GM18868 (cell line): ENCODE measurements around the gene CTCFL.

Experiments used
- ATAC-seq: cut with Tn5 transposase; IDR thresholded peaks from one replicate; pipeline ENCODE4 v1.9.1; 2021; ENCODE audit warnings: mild to moderate bottlenecking, moderate library complexity; ENCODE audit not compliant: unreplicated experiment

CTCFL gene

DNA sequence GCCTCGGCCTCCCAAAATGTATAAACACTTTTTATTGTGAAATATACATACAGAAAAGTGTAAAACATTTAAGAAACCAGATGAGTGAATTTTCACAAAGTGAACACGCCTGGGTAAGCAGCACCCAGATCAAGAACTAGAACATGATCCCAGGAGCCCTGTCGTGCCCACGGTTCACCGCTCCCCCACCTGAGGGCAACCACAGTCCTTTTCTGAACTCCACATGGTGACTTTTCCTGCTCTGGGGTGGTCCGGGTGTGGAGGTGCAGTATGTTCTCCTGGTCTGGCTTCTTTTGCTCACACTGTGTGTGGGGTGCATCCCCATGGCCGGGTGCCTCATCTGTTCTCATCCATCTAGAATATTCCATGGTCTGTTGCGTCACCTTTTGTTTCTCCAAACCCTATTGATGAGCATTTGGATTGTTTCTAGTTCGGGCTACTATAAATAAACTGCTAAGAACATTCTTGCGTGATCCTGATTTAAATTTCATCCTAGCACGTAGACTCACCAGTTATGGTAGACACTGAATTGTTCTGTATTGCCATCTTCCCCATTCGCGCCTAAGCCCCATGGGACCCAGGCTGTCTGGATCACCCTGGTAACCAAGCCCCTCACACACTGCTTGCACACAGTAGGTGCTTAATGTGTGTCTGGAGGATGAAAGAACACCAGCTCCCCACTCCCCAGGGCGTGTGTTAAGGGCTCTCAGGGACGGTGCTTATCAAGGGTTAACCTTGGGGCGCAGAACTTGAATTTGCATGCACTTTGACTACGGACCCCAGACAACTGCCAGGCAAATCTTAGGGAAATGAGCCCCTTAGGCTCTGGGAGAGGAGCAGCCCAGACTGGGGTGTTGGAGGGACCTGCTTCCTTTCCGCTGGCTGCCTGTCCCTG, 56.2 kb downstream of the CTCFL start:
- ATAC-seq, result no peak

DNA sequence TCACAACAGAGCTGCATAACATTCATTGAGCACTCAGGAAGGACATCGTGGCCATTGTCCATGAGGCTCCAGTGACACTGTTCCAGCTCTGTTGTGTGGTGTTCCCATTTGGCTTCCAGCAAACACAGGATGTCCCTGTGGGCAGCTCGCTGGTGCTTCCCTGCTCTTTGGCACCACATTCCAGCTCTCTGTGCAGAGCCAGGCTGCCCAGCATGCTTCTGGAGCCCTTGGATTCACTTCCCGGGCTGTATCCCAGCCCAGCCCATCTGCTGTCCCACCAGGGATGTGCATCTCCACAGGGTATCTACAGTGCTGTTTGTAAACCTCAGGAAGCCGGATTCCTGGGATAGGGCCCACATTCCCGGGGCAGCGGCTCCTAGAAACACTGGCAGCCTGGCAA, 57.2 kb downstream of the CTCFL start:
- no peak for ATAC-seq

DNA sequence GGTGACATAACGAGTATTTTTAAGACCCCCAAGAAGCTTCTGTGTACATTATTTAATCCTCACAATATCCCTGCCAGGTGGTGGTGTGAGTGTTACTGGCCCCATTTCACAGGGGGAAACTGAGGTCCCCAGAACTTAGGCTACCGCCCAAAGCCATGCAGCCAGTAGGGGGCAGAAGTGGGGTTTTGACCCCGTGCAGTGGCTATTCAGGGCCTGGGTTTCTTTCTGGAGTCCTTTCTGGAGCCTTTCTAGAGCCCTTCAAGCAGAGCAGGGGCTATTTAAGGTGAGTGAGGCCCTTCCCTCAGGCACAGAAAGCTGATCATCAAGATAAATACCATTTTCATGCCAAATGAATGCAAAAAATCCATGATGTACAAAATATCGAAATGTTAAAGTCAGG, 59.0 kb downstream of the CTCFL start:
- ATAC-seq, result no peak

DNA sequence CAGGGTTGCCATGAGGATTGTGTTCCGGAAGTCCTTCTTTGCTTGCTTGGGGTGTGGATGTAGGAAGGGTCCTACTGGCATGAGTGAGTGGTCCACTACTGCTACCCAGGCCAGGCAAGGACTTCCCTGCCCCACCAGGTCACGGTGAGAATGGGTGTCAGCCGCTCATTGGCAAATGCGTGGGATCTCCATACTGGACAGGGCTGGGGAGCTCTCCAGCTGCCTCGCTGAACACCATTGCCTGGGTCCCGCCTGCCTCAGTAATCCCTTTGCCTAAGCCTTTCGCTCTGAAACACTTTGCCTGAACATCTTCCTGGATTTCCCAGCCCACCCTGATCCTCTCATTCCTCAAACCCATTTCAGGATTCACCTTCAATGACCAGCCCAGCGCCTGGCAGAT, 59.5 kb downstream of the CTCFL start:
- ATAC-seq, result no peak

DNA sequence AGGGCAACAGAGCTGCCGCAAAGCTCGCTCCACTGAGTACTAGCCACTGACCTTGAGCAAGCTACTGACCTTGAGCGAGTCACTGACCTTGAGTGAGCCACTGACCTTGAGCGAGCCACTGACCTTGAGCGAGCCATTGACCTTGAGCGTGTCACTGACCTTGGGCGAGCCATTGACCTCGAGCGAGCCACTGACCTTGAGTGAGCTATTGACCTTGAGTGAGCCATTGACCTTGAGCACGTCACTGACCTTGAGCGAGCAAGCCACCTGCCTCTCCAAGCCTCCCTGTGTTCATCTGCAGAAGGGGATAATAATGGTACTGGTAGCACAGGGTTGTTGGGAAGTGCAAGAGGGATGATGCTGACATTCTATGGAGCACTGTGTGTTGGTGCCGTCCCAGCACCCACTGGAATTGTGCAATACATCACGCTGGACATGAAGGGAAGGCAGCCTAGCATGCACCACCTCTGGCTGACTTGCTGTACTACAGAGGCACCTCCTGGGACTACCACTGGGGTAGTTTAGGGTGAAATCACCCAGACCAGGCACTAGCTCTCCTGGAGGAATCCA, 60.2 kb downstream of the CTCFL start:
- ATAC-seq, result peak; percentile 32

DNA sequence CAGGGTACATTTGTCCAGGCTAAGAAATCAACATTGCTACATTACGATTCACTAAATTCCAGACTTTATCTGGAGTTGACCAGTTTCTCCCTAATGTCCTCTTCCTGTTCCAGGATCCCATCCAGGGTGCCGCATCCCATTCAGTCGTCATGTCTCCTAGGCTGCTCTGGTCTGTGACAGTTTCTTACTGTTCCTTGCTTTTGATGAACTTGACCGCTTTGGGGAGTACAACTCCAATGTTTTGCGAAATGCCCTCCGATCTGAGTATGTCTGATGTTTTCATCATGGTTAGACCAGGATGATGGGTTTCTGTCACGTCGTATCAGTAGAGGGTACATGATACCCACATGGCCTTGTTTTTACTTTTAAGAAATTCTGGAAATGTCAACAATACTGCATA, 62.2 kb downstream of the CTCFL start:
- ATAC-seq, result no peak

DNA sequence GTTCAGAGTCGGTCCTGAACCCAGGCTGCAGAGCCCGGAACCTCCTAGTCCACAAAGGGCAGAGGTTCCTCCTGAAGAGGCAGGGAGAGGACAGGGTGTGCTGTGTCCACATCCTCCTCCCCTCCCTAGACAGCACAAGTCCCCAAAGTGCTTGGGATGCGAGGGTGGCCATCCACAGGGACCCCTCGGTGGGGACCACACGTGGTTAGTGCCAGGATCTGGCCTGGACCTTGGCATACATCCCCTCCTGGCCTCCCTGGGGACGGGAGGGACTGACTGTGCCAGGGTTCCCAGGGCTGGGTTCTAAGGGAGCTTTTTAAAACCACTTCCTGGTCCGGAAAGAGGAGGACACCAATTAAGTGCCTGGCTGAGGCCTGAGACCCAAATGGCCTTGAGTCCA, 63.2 kb downstream of the CTCFL start:
- ATAC-seq, result no peak

DNA sequence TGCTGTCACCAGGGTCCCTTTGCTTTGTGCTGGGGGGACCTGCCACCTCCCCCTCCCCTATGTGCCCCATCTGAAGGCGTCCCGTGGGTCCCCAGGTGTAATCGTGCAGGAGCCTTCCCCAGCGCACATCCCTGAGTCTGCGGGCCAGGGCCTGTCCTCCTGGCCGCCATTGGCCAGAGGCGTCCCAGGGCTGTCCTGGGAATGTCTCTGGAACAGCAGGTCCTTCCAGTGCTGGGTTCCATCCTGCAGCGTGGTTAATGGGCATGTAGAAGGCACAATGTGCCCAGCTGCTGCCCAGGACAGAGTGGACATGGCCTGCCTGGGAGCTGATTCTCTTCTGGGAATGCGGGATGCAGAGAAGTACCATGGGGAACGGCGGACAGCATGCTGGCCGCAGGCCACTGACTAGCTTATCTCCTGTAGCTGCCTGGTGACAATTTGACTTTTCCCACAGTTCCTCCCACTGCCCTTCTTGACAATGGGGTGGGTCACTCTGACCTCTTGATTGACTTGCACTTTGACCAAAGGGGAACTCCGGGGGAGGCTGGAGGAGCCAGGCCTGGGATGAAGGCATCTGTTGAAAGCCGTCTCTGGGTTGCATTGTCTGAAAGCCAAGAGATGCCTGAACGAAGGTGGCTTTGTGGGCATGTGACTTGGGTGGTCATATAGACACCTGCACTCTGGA, 64.0 kb downstream of the CTCFL start:
- ATAC-seq, result no peak

DNA sequence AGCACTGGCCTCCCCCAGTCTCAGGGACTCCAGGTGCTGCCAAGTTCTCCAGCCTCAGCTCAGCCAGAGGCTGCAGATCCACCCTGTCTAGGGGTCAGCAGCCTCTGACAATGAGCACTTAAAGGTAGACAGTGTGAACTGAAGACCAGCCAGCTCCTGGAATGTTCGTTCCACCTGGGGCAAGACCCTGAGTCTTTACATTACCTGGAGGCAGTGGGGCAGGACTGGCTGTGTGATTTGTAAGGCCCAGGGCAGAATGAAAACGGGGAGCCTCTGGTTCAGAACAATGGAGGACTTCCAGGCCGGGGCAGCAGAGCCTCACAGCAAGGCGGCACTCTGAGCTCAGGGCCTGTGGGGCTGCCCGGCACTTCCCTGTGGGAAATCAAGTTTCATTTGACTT, 65.0 kb downstream of the CTCFL start:
- ATAC-seq, result no peak

DNA sequence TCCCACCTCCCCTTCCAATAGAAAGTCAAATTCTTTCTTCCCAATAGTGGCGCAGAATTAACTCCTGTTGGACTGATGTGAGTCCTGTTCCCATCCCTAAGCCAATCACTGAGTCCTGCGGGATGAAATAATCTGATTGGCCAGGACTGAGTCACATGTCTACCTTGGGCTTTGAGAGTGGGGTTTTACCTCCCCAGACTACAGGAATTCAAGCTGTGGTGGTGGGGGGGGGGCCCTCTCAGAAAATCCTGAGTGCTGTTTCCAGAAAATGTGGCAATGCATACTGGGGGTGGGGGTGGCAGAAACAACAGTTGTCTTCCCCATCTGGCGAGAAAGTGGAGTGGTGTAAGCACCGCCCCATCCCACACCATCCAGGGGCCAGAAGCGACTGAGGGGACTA, 65.7 kb downstream of the CTCFL start:
- no peak for ATAC-seq

DNA sequence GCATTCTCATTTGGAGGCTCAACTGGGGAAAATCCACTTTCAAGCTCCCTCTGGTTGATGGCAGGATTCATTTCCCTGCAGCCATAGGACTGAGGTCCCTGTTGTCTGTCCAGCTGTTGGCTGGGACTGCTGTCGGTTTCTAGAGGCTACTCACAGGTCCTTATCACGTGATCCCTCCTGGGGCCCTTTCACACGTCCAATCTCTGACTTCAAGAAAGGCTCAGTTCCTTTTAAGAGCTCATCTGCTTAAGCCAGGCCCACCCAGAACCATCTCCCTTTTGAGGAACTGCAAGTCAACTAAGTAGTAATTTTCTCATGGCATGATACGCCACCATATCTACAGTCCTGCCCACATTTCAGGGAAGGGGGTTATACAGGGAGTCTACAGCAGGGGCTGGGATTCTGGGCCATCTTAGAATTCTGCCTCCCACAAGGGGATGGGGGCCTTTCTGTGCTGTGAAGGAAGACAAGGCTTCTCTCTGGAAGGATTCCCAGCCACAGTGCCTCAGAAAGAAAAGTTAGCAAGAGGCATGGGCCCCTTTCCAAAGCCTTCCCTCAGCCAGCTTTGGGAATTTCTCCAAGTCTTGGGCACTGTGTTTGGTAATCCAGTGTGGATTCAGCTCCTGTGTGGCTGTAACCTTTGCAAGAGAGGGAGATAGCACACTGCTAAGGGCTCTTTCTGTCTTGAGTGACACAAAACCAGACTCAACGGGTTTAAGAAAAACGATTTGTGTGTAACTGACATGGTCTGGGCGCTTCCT, 66.4 kb downstream of the CTCFL start:
- no peak for ATAC-seq

DNA sequence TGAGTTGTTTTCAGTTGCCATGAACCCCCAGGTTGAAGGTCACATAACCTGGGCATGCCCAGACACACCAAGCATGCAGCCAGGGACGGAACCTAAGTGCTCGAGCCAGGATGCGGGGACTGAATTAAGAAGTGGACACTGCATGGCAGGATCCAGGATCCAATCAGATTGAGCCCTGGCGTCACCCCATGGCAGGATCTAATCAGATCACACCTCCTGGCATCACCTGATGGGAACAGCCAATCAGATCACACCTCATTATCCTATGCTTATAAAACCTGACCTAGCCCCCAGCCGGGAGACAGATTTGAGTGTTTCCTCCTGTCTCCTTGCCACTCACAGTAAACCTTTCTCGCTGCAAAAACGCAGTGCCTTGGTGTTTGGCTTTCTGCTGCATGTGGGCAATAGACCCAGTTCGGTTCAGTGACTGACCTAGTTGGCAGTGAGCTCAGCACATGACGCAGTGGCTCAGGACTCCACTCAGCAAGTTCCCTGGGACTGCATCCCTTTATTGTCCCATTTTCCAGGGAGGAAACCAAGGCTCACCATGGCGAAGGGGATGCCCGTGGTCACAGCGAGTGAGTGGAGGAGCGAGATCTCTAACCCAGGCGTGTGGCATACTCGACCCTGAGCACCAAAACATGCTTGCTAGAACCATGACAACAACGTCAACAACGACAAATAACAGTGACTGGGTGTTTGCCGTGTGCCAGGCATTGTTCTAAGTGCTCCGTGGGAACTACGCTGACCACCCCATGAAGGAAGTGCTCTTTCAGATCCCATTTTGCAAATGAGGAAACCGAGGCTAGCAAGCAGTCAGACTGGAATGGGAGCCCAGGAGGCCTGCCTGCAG, 67.5 kb downstream of the CTCFL start:
- no peak for ATAC-seq

DNA sequence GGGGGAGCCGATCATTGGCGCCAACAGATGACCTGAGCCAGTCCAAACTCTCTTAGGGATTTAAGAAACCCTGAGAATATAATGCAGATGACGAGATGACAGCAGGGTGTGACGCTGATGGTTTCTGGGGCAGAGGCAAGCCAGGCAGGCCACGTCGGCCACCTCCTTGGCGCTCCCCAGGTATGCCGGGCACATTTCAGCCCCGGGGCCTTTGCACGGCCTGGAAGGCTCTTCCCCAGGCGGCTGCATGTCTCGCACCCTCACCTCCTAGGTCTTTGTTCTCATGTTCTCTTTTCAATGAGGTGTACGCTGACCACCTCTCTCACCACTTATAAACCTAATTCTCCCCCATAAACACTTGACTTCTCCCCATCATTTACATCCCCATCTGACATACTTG, 68.8 kb downstream of the CTCFL start:
- no peak for ATAC-seq

DNA sequence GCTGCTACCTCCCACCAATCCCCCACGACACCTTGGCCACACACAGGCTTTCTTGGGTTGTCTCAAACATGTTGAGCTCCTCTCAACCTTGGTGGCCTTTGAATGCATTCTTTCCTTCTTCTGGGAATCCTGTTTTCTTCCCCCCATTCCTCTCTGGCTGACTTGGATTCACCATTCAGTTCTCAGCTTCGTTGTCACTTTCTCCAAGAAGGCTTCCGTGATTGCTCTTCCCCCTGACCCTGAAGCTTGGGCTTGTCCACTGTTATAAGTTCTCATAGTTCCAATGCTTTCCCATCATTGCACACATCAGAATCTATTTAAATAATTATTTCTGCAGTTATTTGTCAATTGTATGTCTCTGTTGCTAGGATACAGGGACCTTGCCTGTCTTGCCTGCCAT, 69.6 kb downstream of the CTCFL start:
- no peak for ATAC-seq

DNA sequence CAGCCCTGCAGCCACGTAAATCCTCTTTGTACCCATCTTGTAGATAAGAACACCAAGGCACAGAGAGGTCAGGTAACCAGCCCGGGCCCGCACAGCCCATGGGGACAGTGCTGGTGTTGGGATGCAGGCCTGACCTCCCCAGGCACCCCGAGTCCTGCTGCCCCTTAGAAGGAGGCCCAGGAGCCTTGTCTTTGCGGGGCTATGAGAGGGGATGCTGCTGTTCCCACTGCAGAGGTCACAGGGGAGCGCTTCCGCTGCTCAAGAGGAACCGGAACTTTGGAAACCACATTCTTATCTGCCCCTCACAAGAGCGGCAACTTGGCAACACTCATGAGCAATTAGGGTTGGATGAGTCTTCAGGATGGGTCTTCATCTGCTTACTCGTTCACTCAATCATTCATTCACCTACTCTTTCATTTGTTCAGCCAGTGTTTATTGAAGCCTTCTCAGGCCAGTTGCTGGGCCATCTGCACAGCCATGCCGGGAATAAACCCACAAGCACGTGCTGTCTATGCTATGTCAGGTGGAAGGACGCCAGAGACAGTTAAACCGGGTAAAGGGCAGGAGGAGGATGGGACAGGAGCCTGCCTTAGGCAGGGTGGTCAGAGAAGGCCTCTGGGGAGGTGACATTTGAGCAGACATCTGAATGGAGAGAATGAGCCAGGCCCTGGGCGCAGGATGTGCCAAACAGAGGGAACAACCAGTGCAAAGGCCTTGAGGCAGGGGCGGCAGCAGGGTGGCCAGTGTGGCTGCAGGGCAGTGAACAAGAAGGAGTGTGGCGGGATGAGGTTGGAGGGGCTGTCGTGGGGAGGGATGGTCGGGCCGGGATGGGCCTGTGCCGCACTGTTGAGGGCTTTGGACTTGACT, 72.9 kb downstream of the CTCFL start:
- ATAC-seq, result no peak

DNA sequence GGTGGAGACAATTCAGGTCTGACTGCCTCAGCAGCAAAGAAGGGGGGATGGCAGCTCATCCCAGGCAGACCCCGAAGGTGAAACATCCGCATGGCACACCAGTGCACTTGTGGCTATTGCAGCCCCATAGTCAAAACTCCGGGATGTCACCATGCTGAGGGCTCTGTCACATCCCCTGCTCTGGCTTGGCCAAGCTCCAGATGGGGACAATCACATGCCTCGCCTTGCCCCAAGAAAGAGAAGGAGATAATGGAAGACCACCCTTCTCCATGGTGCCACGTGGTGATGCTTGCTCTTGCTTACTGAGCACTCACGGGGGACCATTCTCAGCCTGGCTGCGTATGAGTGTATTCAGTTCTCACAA, 73.5 kb downstream of the CTCFL start:
- no peak for ATAC-seq

DNA sequence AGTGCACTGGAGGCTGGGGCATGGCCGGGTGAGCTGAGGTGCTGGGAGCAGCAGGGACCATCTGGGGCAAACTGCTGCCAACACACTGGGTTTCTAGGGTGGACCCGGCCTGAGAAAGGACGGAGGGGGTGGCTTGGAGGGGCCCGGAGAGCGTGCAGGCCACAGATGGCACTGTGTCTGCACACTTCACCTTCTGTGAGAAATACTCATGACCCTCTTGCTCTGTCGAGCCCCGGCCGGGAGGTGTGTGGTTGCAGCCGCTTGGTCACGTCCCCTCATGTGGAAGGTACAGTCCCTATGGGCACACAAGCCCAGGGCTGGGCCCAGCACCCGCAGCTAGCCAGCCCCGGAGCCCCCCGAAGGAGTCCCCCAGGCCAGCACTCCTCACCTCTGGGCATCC, 74.0 kb downstream of the CTCFL start:
- ATAC-seq, result peak; percentile 34

DNA sequence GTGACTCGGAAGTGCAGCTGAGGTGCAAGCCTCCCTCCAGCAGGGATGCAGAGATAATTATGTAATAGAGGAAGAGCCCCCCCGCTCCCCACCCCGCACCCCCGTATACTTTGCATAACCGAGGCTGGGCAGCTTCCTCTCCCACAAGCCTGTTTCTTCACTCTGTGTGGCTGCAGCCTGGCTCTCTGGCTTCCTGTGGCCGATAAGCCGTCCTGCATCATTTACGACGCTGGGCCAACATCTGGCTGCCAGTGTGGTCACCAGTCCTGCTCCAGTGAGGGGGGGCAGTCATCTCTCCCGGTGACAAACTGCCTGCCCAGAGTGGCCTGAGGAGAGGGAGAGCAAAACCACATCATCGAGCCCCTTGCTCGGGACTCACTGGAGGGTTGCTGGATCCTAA, 74.5 kb downstream of the CTCFL start:
- peak; percentile 66 for ATAC-seq
